Small intestine (tissue), 16 donors: ENCODE results near the gene PRKN. TPM values are rescaled to one million over a fixed set of nuclear protein-coding genes. Genes with fewer than 3 reads are reported as not detected.

Experiments used
- DNase-seq, 2 donors: peaks; one replicate each; pipeline versions ENCODE4 v3.0.0 to v3.0.0-alpha.2; 2013
- FAIRE-seq: peaks from 2 replicates; lab custom pipeline; 2012; peaks lifted over from hg19 to GRCh38; lab: Jason Lieb, UNC
- H3K27ac ChIP-seq, 3 donors: one replicate each; pipeline ENCODE4 v1.5.1; 2013; ENCODE audit warnings: low read length in 2 of 3, mild to moderate bottlenecking in 2 of 3, control low read depth in 1 of 3, inconsistent platforms in 1 of 3, low read depth in 1 of 3, moderate library complexity in 1 of 3
- H3K27me3 ChIP-seq, 3 donors: one replicate each; pipeline ENCODE4 v1.6.1; 2013; ENCODE audit warnings: low read length in 3 of 3, inconsistent platforms in 1 of 3; ENCODE audit not compliant: control insufficient read depth in 3 of 3, insufficient read depth in 3 of 3
- H3K36me3 ChIP-seq, 3 donors: one replicate each; pipeline ENCODE4 v1.6.1; 2013; ENCODE audit warnings: low read length in 3 of 3, inconsistent platforms in 1 of 3, low read depth in 1 of 3, mild to moderate bottlenecking in 1 of 3, moderate library complexity in 1 of 3; ENCODE audit not compliant: control insufficient read depth in 3 of 3, insufficient read depth in 2 of 3
- H3K4me1 ChIP-seq, 3 donors: one replicate each; pipeline ENCODE4 v1.6.1; 2013; ENCODE audit warnings: low read length in 2 of 3, inconsistent platforms in 1 of 3, low read depth in 1 of 3, mild to moderate bottlenecking in 1 of 3, moderate library complexity in 1 of 3; ENCODE audit not compliant: control insufficient read depth in 3 of 3, insufficient read depth in 2 of 3
- H3K4me3 ChIP-seq, 3 donors: one replicate each; pipeline ENCODE4 v1.5.1; 2013; ENCODE audit warnings: low read length in 3 of 3, control low read depth in 1 of 3, inconsistent platforms in 1 of 3, low read depth in 1 of 3, mild to moderate bottlenecking in 1 of 3, moderate library complexity in 1 of 3
- H3K9me3 ChIP-seq, 2 donors: one replicate each; pipeline ENCODE4 v1.6.1; 2013; ENCODE audit warnings: low read depth in 1 of 2, low read length in 1 of 2; ENCODE audit not compliant: control insufficient read depth in 2 of 2, insufficient read depth in 1 of 2
- WGBS, 3 donors: extraction: QIAGEN DNeasy Blood & Tissue Kit; methylation state at CpG; one replicate each; pipeline ENCODE4 v1.1.7; 2013; 5-methylcytosine and 5-hydroxymethylcytosine counted together
- long read RNA-seq, 10 donors: transcript quantifications; one replicate each; lab custom pipeline, GENCODE V29; 2026
- polyA plus RNA-seq, 4 donors: library from polyadenylated mRNA; stranded (reverse) in 3 of 4; unstranded in 1 of 4; fragments of 200-250 nt in 3 of 4; fragments of 120-200 nt in 1 of 4; gene quantifications; one replicate each; pipeline versions ENCODE4 v1.2.1 to v1.2.3, GENCODE V29; 2013
- donor health status: healthy with polysubstance abuse.
- donor health status: control.
- donor health status: control.
- donor health status: Bipolar disorder and iron deficiency.
- donor health status: healthy.

The PRKN gene
- 1 to 10 TPM in 2 of 4 donors, under 1 TPM in 2; 0.27 to 2.3 (median 1.0) TPM for polyA plus RNA-seq
- long read RNA-seq, donor 1: 0 reads
- long read RNA-seq, donor 2, partial matches to known transcripts: 0 of 1 reads
- long read RNA-seq, donor 2, other reads (novel, unspliced or antisense): 0 of 1 reads
- long read RNA-seq, donor 3: 0 reads
- long read RNA-seq, donor 4: 0 reads
- long read RNA-seq, donor 5: 0 reads
- long read RNA-seq, donor 6, partial matches to known transcripts: 0 of 2 reads
- long read RNA-seq, donor 6, other reads (novel, unspliced or antisense): 0 of 2 reads
- long read RNA-seq, donor 7, partial matches to known transcripts: 0 of 4 reads
- long read RNA-seq, donor 7, other reads (novel, unspliced or antisense): 0 of 4 reads
- long read RNA-seq, donor 8: 0 reads
- long read RNA-seq, donor 9: 0 reads
- long read RNA-seq, donor 10, partial matches to known transcripts: 0 of 1 reads
- long read RNA-seq, donor 10, other reads (novel, unspliced or antisense): 0 of 1 reads

DNA sequence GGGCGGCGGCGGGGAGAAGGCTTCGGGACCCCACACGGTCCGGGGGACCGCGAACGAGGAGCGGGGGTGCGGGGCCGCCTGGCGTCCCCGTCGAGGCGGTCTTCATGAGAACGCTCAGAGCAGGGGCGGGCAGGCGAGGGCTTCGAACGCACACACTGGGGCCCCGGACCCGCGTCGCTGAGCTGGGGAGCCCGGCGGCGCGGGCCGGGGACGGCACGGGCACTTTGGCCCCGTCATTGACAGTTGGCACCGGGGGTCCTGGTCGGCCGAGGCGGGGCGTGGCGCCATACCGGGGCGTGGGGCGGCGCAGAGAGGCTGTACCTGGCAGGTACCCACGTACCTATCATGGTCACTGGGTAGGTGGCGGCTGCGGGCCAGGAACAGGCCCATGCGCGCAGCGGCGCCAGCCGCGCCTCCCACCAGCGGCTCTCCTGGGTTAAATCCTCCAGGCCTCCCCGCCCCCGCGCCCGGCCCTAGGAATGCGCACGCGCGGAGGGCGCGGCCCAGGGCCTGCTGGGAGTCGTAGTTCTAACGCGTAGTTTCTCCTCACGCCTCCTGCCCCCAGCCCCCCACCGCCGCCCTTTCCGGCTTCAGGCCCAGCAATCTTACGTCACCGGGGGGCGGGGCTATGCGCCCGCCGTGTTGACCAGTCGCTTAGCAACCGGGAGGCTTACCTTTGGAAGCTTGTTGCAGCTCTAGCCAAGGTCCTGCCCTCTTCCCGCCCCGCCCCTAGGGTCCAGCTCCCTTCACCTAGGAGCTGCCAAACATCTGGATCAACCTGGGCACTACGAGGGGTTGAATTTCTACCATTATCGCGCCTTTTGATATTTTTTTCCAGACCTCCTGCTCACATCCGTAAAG, at the start of gene PRKN, which contains the start of gene PACRG:
Gene PRKN, minus strand, starts transcription at position 445 of the 861 bp plus-strand sequence.
Gene PACRG, plus strand, starts transcription at position 653 of the 861 bp plus-strand sequence.
- DNase-seq: peak; percentile 99 to 100
- FAIRE-seq: no peak
- Histone ChIP-seq H3K27ac (peak within 1 kb of the TSS; percentile 80 to 96 (median 86)), H3K9me3 (no peaks in the 10 kb centered on the region), H3K4me3 (peak within 1 kb of the TSS; percentile 62 to 92 (median 74)), H3K36me3 (no peaks in the 10 kb centered on the region), H3K27me3 (no peaks in the 10 kb centered on the region), H3K4me1 (peaks cover 2 to 14% (median 5%) of the 10 kb centered on the region in 3 donors)
- WGBS, 3 donors: 1% methylated on average over 63 to 84 of the region's 84 CpGs

DNA sequence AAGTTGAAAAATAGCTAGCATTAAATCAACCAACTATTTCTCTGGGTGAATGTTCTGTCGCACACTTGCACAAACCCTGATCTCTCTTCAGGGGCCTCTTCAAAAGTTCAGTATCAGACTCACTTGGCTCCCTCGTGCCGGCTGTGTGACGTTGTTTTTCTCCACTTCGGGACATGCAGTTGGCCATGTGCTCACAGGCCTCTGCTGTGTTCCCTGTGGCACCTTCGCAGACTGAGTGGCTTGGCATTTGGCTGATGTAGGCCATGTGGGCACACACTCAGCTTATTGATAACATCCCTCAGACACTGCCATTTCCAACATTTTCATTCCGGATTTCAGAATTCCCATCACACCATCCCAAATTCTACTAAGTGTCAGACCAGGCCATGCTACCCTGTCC, 49.5 kb upstream of the PRKN start:
- no peak for FAIRE-seq
- no peak overlapping the region for H3K4me3 ChIP-seq
- no peak overlapping the region for H3K27ac ChIP-seq
- H3K27me3 ChIP-seq: no peaks in the 10 kb centered on the region
- DNase-seq: no peak
- H3K9me3 ChIP-seq: peaks cover 0 to 2% of the 10 kb centered on the region in 2 donors
- no peaks in the 10 kb centered on the region for H3K36me3 ChIP-seq
- H3K4me1 ChIP-seq: no peaks in the 10 kb centered on the region
- 87 to 90% (median 89%) methylated on average over 7 of the region's 7 CpGs for WGBS, 3 donors

DNA sequence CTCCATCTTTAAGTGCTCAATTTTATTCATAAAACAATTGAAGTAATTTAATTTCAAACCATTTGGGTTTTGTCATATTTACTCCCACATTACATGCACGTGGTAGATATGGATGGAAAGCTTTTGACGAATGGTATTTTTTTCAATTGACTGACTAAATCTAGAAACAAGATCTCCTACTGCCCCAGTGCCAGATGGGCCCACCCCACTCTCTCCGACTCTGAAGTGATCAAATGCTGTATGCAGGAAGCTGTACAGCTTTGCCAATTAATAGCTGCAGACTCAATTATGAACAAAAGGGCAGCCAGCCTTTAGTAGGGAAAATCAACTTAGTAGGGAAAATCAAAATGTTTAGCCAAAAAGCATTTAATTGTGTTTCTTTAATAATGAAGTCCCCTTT, 46.4 kb upstream of the PRKN start:
- FAIRE-seq (no peak), DNase-seq (no peak)
- H3K27me3 ChIP-seq: no peaks in the 10 kb centered on the region
- no peaks in the 10 kb centered on the region for H3K4me1 ChIP-seq
- no peak overlapping the region for H3K27ac ChIP-seq
- H3K36me3 ChIP-seq: no peaks in the 10 kb centered on the region
- peaks cover 0 to 2% of the 10 kb centered on the region in 2 donors for H3K9me3 ChIP-seq
- no peak overlapping the region for H3K4me3 ChIP-seq
- 80 to 87% (median 82%) methylated on average over 3 of the region's 3 CpGs for WGBS, 3 donors

DNA sequence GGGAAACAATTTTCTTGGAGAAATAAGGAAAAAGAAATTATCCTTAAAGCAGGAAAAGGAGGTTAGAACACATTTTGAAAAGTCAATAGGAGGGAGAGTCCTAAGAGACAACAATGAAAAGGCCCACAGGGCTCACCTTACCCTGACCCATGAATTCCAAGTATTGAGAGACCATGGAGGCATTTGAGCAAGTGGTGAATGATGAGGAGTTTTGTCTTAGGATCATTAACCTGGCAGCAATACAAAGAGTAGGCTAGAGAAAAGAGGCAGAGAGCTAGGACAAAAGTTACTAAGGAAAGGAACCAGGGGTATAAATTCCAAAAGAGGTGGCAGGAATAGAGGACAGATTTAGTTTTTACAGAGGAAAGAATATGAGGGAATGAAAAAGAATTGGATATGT, 44.9 kb upstream of the PRKN start:
- Histone ChIP-seq H3K27me3 (no peaks in the 10 kb centered on the region), H3K4me1 (no peaks in the 10 kb centered on the region), H3K9me3 (no peaks in the 10 kb centered on the region), H3K36me3 (no peaks in the 10 kb centered on the region), H3K4me3 (no peak overlapping the region), H3K27ac (no peak overlapping the region)
- DNase-seq (no peak), FAIRE-seq (no peak)

GRCh38 chr6:162770955-162771354, 43.4 kb upstream of the PRKN start:
- FAIRE-seq (no peak), DNase-seq (no peak)
- no peak overlapping the region for H3K4me3 ChIP-seq
- H3K4me1 ChIP-seq: no peaks in the 10 kb centered on the region
- H3K36me3 ChIP-seq: no peaks in the 10 kb centered on the region
- no peak overlapping the region for H3K27ac ChIP-seq
- WGBS, 3 donors: 86 to 92% (median 86%) methylated on average over 1 of the region's 1 CpG
- H3K9me3 ChIP-seq: no peaks in the 10 kb centered on the region
- H3K27me3 ChIP-seq: no peaks in the 10 kb centered on the region

DNA sequence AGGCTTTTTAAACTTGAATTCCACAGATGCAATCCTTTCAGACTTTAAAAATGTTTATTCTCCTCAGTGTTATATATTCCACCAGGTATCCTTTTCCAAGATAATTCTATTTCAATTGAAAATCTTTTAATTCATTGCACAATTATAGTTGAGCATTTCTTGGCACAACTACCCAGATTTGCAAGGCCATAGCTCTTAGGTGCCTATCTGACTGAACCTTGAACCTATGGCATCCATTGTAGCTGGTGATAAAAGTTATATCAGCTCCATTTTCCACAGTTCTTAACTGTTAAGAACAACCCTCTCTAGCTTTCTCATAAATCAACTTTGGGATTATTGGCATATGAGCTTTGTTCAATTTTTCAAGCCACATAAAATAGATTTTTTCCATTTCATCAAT, 42.6 kb upstream of the PRKN start:
- Histone ChIP-seq H3K36me3 (no peaks in the 10 kb centered on the region), H3K27me3 (no peaks in the 10 kb centered on the region), H3K9me3 (no peaks in the 10 kb centered on the region), H3K4me3 (no peak overlapping the region), H3K4me1 (no peaks in the 10 kb centered on the region), H3K27ac (no peak overlapping the region)
- DNase-seq (peak in 1 of 2 donors; percentile 5), FAIRE-seq (no peak)

DNA sequence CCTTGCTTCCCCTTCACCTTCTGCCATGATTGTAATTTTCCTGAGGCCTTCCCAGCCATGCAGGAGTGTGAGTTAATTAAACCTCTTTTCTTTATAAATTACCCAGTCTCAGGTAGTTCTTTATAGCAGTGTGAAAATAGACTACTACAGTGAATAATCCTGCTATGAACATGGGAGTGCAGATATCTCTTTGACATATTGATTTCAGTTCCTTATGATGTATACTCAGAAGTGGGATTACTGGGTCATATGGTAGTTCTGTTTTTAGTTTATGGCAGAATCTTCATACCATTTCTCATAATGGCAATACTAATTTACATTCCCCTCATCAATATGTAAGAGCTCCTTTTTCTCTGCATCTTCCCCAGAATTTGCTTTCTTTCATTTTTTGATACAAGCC, 26.2 kb upstream of the PRKN start:
- no peak for FAIRE-seq
- Histone ChIP-seq H3K27ac (no peak overlapping the region), H3K4me1 (no peaks in the 10 kb centered on the region), H3K4me3 (no peak overlapping the region), H3K36me3 (no peaks in the 10 kb centered on the region), H3K9me3 (no peaks in the 10 kb centered on the region), H3K27me3 (no peaks in the 10 kb centered on the region)
- no peak for DNase-seq

GRCh38 chr6:162751211-162751859, 23.8 kb upstream of the PRKN start:
- H3K36me3 ChIP-seq: no peaks in the 10 kb centered on the region
- H3K9me3 ChIP-seq: no peaks in the 10 kb centered on the region
- no peak for DNase-seq
- no peaks in the 10 kb centered on the region for H3K27me3 ChIP-seq
- H3K4me1 ChIP-seq: no peaks in the 10 kb centered on the region
- no peak overlapping the region for H3K4me3 ChIP-seq
- no peak for FAIRE-seq
- H3K27ac ChIP-seq: no peak overlapping the region
